Transverse colon (tissue), 4 donors: Measurements from ENCODE around the gene FECH. TPM values are rescaled to one million over a fixed set of nuclear protein-coding genes. Genes with fewer than 3 reads are reported as not detected.
A peak's percentile ranks its signal among the peaks of the same experiment; 100 is the strongest.

ENCODE experiments used
- DNase-seq: peaks from one replicate; pipeline ENCODE4 v3.0.0-alpha.2; 2019
- H3K27ac ChIP-seq, 4 donors: fragments of 200-600 bp; sonication (generic); 2 replicates each; pipeline ENCODE4 v1.5.1; 2016 to 2018; ENCODE audit warnings: inconsistent platforms in 4 of 4
- H3K27me3 ChIP-seq: fragments of 200-600 bp; sonication (generic); 2 replicates; pipeline ENCODE4 v1.5.1; 2017; ENCODE audit warnings: inconsistent platforms
- H3K36me3 ChIP-seq, 4 donors: fragments of 200-600 bp; sonication (generic); 2 replicates each; pipeline ENCODE4 v1.5.1; 2017 to 2019; ENCODE audit warnings: inconsistent platforms in 4 of 4
- H3K4me1 ChIP-seq, 4 donors: fragments of 200-600 bp; sonication (generic); 2 replicates each; pipeline ENCODE4 v1.5.1; 2017 to 2020; ENCODE audit warnings: inconsistent platforms in 4 of 4
- H3K4me3 ChIP-seq, 4 donors: fragments of 200-600 bp; sonication (generic); 1 replicate in 1 of 4; 2 replicates in 3 of 4; pipeline versions ENCODE4 v1.5.1 to v1.6.1; 2017 to 2019; ENCODE audit warnings: inconsistent platforms in 4 of 4
- H3K9me3 ChIP-seq, 2 donors: fragments of 200-600 bp; sonication (generic); 2 replicates each; pipeline ENCODE4 v1.5.1; 2017 to 2019; ENCODE audit warnings: inconsistent platforms in 2 of 2
- CTCF ChIP-seq, 5 experiments: fragments of 200-600 bp in 3 of 5; fragments of 450-650 bp in 2 of 5; sonication (generic) in 3 of 5; IDR thresholded peaks; 1 replicate in 2 of 5; 2 replicates in 3 of 5; pipeline ENCODE4 v1.5.1; 2016 to 2017; ENCODE audit warnings: antibody characterized with exemption in 5 of 5, inconsistent platforms in 3 of 5, mild to moderate bottlenecking in 2 of 5, moderate library complexity in 1 of 5
- EP300 ChIP-seq: sonication (generic); formaldehyde crosslinking; IDR thresholded peaks from one replicate; pipeline ENCODE4 v1.6.1; 2017; ENCODE audit warnings: antibody characterized with exemption, low read depth
- POLR2A ChIP-seq: fragments of 450-650 bp; IDR thresholded peaks from one replicate; pipeline ENCODE4 v1.6.1; 2016; ENCODE audit warnings: antibody characterized with exemption, mild to moderate bottlenecking, moderate library complexity
- POLR2AphosphoS5 ChIP-seq, 3 donors: sonication (generic); formaldehyde crosslinking; IDR thresholded peaks; one replicate each; pipeline ENCODE4 v1.6.1; 2016; ENCODE audit warnings: antibody characterized with exemption in 3 of 3
- WGBS, 2 donors: methylation state at CpG; one replicate each; pipeline ENCODE4 v1.1.5; 2018; ENCODE audit warnings: low coverage in 1 of 2; 5-methylcytosine and 5-hydroxymethylcytosine counted together
- in situ Hi-C, 4 donors: fragments of 200-750 bp; cut with MboI; loops; one replicate each; pipeline versions ENCODE4 v1.15.0 to v1.15.1; 2017; ENCODE audit warnings: low sequenced_read_pairs in 3 of 4, low pct_ligation_motif_present in 1 of 4, low pct_unique_long_range_greater_than_20kb in 1 of 4
- intact Hi-C: fragments of 100-400 bp; cut with DNase I; formaldehyde crosslinking; loops from one replicate; pipeline ENCODE4 v1.15.1; 2023; ENCODE audit warnings: low total_unique reads
- total RNA-seq, 4 donors: library from RNA; depleted of rRNA; stranded (reverse); fragments of >200 nt; gene quantifications; one replicate each; pipeline ENCODE4 v1.1.0, GENCODE V29; 2016

The FECH gene
- total RNA-seq, 4 donors from 2014 or later = 9.6 to 36.0 (median 28.3) TPM

GRCh38 chr18:57581301-57581934 lies 5.1 kb downstream of the FECH start:
- H3K4me1 ChIP-seq = peaks cover 0 to 15% (median 15%) of the 10 kb centered on the region in 4 donors
- no peaks in the 10 kb centered on the region for H3K9me3 ChIP-seq
- in situ Hi-C loops (no loop called here), intact Hi-C loops (no loop called here)
- H3K27ac ChIP-seq = no peak overlapping the region
- peak; percentile 29 for DNase-seq
- H3K4me3 ChIP-seq = no peak overlapping the region
- WGBS, 2 donors = 52 to 75% methylated on average over 2 to 5 of the region's 5 CpGs
- no peaks in the 10 kb centered on the region for H3K27me3 ChIP-seq
- TF ChIP-seq POLR2AphosphoS5 (IDR thresholded peaks at IDR 0.05) (no peak), CTCF (IDR thresholded peaks at IDR 0.05) (no peak), EP300 (no peak), POLR2A (no peak)
- H3K36me3 ChIP-seq = no peaks in the 10 kb centered on the region

DNA sequence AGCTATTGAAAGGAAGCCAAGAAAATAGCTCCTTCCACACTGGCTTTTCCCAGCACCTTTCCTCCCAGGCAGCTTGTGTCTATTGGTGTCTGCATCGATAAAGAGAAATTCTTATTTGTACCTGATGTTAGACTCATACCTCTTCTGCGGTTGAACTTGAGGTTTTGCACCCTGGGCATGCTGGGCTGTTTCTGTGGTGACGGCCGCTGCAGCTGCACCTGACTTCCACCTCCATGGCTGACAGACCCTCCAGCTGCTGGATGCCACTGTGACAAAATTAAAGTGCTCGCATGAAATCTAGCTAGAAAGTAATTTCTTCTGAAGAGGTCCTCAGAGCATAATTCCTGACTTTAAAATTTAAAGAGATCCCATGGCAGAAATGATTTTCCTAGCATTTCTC lies 6.6 kb downstream of the FECH start:
- DNase-seq = no peak
- Histone ChIP-seq H3K9me3 (no peaks in the 10 kb centered on the region), H3K36me3 (no peaks in the 10 kb centered on the region), H3K4me3 (no peak overlapping the region), H3K27ac (no peak overlapping the region), H3K4me1 (peaks cover 0 to 5% (median 3%) of the 10 kb centered on the region in 4 donors), H3K27me3 (no peaks in the 10 kb centered on the region)
- intact Hi-C loops (no loop called here), in situ Hi-C loops (no loop called here)
- TF ChIP-seq EP300 = no peak
- no peak for TF ChIP-seq POLR2A
- no peak for TF ChIP-seq CTCF (IDR thresholded peaks at IDR 0.05)
- TF ChIP-seq POLR2AphosphoS5 (IDR thresholded peaks at IDR 0.05) = no peak
- WGBS, 2 donors = 77 to 80% methylated on average over 2 to 5 of the region's 5 CpGs

DNA sequence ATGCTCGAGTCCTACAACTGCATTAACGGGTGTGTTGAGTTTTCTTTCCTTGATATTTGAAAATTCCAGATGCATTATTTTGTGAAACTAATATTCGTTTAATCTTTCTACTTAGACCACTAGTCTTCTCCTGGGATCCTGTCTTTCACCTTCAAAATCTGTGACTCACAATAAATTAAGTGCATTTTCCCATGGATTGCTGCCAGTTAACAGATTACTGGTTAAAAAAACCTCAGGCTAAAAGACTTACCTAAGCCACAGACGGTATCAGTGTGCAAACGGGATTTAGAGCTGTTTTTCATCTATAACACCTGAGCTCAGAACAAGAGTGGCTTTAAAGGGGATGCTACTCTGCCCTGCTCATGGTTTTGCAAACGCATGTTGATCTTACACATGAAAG lies 10.2 kb downstream of the FECH start:
- intact Hi-C loops (no loop called here), in situ Hi-C loops (no loop called here)
- no peaks in the 10 kb centered on the region for H3K27me3 ChIP-seq
- H3K9me3 ChIP-seq = no peaks in the 10 kb centered on the region
- WGBS, 2 donors = 67 to 89% methylated on average over 3 to 6 of the region's 6 CpGs
- no peaks in the 10 kb centered on the region for H3K36me3 ChIP-seq
- no peak overlapping the region for H3K27ac ChIP-seq
- no peak overlapping the region for H3K4me3 ChIP-seq
- TF ChIP-seq POLR2A = no peak
- no peak for TF ChIP-seq CTCF (IDR thresholded peaks at IDR 0.05)
- TF ChIP-seq EP300 = no peak
- no peak for TF ChIP-seq POLR2AphosphoS5 (IDR thresholded peaks at IDR 0.05)
- no peaks in the 10 kb centered on the region for H3K4me1 ChIP-seq
- DNase-seq = no peak

DNA sequence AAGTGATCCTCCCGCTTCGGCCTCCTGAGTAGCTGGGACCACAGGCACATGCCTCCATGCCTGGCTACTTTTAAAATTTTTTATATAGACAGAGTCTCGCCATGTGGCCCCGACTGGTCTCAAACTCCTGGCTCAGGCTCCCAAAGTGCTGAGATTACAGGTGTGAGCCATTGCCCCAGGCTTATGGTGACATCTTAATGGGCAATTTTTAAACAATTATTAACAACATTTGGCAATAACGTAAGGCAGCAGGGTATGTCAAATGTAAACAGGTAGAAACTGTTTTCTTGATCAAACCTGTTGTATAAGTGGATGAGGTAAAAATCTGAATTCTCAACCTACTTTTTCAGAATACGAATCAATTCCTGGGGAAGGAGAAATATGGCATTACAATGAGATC lies 11.0 kb downstream of the FECH start:
- DNase-seq = no peak
- H3K4me1 ChIP-seq = no peaks in the 10 kb centered on the region
- peaks cover 0 to 6% (median 3%) of the 10 kb centered on the region in 4 donors for H3K36me3 ChIP-seq
- no peak overlapping the region for H3K4me3 ChIP-seq
- peak overlapping the region in 1 of 4 donors; percentile 30 for H3K27ac ChIP-seq
- WGBS, 2 donors = 73 to 96% methylated on average over 5 to 6 of the region's 6 CpGs
- in situ Hi-C loops (no loop called here), intact Hi-C loops (no loop called here)
- no peaks in the 10 kb centered on the region for H3K9me3 ChIP-seq
- TF ChIP-seq EP300 (no peak), POLR2AphosphoS5 (IDR thresholded peaks at IDR 0.05) (no peak)
- H3K27me3 ChIP-seq = no peaks in the 10 kb centered on the region

DNA sequence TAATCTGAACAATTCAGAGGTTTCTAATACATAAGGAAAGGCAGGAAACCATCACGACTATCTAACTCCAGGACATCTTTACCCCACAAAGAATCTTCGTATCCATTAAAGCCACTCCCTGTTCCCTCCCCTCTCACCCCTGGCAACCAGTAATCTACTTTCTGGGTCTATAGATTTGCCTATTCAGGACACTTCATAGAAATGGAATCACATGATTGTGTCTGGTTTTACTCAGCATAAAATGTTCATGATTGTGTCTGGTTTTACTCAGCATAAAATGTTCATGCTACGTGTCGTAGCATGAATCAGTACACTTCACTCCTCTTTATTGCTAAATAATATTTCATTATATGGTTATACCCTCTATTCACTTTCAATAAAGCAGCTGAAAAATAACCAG lies 11.6 kb downstream of the FECH start:
- Histone ChIP-seq H3K27ac (peak overlapping the region in 1 of 4 donors; percentile 30), H3K4me3 (no peak overlapping the region), H3K36me3 (peaks cover 0 to 11% (median 3%) of the 10 kb centered on the region in 4 donors), H3K9me3 (no peaks in the 10 kb centered on the region), H3K27me3 (no peaks in the 10 kb centered on the region), H3K4me1 (no peaks in the 10 kb centered on the region)
- intact Hi-C loops (no loop called here), in situ Hi-C loops (loop anchor here in 3 of 4 donors (25.0 kb wide), 2 partner anchors 713 to 838 kb away; no protein-coding TSS in a partner anchor)
- WGBS, 2 donors = 55 to 58% methylated on average over 4 of the region's 4 CpGs
- TF ChIP-seq POLR2AphosphoS5 (IDR thresholded peaks at IDR 0.05) (peak; percentile 69 to 91 (median 83)), POLR2A (no peak), EP300 (peak; percentile 20)
- no peak for DNase-seq
